Keratinocyte (primary cell): ENCODE measurements around the gene CREG1.

Source experiments
- CTCF ChIP-seq, 3 experiments: IDR thresholded peaks in 1 of 3; conservative IDR thresholded peaks in 1 of 3; optimal IDR thresholded peaks in 1 of 3; 2 replicates in 2 of 3; 3 replicates in 1 of 3; pipeline versions ENCODE3 to v1.5.1; 2011; ENCODE audit warnings: low read length in 3 of 3, mild to moderate bottlenecking in 3 of 3, moderate library complexity in 2 of 3, control low read depth in 1 of 3, inconsistent platforms in 1 of 3; ENCODE audit not compliant: insufficient read depth in 2 of 3; ENCODE audit errors: extremely low read depth in 1 of 3
- EZH2 ChIP-seq: IDR thresholded peaks from one replicate; pipeline ENCODE4 v1.6.1; 2012; ENCODE audit warnings: inconsistent platforms, mild to moderate bottlenecking, low read length, moderate library complexity

GRCh38 chr1:167533851-167534300 lies 19.7 kb downstream of the CREG1 start:
- TF ChIP-seq CTCF (optimal IDR thresholded peaks at IDR 0.05 in 1 of 3, IDR thresholded peaks at IDR 0.05 in 1 of 3, conservative IDR thresholded peaks at IDR 0.05 in 1 of 3; ENCODE audit: extremely low read depth in 1 of 3, insufficient read depth in 2 of 3, low read length in 3 of 3) (peak; percentile 82 to 93 (median 84)), EZH2 (no peak)
